PC-3 (cell line): ENCODE measurements around the gene TCP10L. TPM values are rescaled to one million over a fixed set of nuclear protein-coding genes. Genes with fewer than 3 reads are reported as not detected.

ENCODE experiments used
- ATAC-seq: fragments of 200-7000 bp; cut with Tn5 transposase; 2 replicates; pipeline ENCODE4 v1.9.1; 2020; ENCODE audit warnings: mild to moderate bottlenecking, moderate library complexity
- BruUV-seq: library from RNA; stranded (reverse); fragments of 400-500 nt; replicated peaks from 2 replicates; lab custom pipeline; 2021; lab: Mats Ljungman, UMichigan
- CTCF ChIA-PET: fragments of 300-600 bp; sonication (Branson Sonifier 250); formaldehyde crosslinking; loops from one replicate; lab custom pipeline; 2022; ENCODE audit warnings: antibody characterized with exemption; lab: Charles Lee
- POLR2A ChIA-PET: fragments of 300-600 bp; sonication (Branson Sonifier 250); formaldehyde crosslinking; loops from one replicate; lab custom pipeline; 2022; ENCODE audit warnings: antibody characterized with exemption; ENCODE audit not compliant: unreplicated experiment; lab: Charles Lee
- DNase-seq: peaks from one replicate; pipeline ENCODE4 v3.0.0-alpha.2; 2015
- H2AFZ ChIP-seq: fragments of 300-600 bp; sonication (generic); 2 replicates; pipeline ENCODE4 v1.6.0; 2016; ENCODE audit warnings: antibody characterized with exemption, low read length
- H3F3A ChIP-seq: fragments of 300-600 bp; sonication (generic); one replicate; pipeline ENCODE4 v1.6.0; 2017; ENCODE audit warnings: antibody characterized with exemption, low read length, control low read depth, mild to moderate bottlenecking; ENCODE audit not compliant: unreplicated experiment
- H3K27ac ChIP-seq: fragments of 300-600 bp; sonication (generic); 2 replicates; pipeline ENCODE4 v1.5.1; 2016; ENCODE audit warnings: mild to moderate bottlenecking, low read length
- H3K27me3 ChIP-seq: fragments of 300-600 bp; sonication (generic); 2 replicates; pipeline ENCODE4 v1.6.1; 2016; ENCODE audit warnings: low read length, mixed read lengths
- H3K36me3 ChIP-seq: fragments of 300-600 bp; sonication (generic); 2 replicates; pipeline ENCODE4 v1.6.1; 2016; ENCODE audit warnings: low read depth, mixed run types, low read length, mixed read lengths
- H3K4me1 ChIP-seq: fragments of 300-600 bp; sonication (generic); 2 replicates; pipeline ENCODE4 v1.5.1; 2016; ENCODE audit warnings: low read length; ENCODE audit not compliant: insufficient read depth
- H3K4me2 ChIP-seq: fragments of 300-600 bp; sonication (generic); 2 replicates; pipeline ENCODE4 v1.6.0; 2016; ENCODE audit warnings: low read length
- H3K4me3 ChIP-seq: fragments of 300-600 bp; sonication (generic); 2 replicates; pipeline ENCODE4 v1.5.1; 2016; ENCODE audit warnings: mild to moderate bottlenecking, low read length, mixed read lengths
- H3K79me2 ChIP-seq: fragments of 300-600 bp; sonication (generic); 2 replicates; pipeline ENCODE4 v1.6.1; 2017; ENCODE audit warnings: low read length, mixed read lengths
- H3K9ac ChIP-seq: fragments of 300-600 bp; sonication (generic); 2 replicates; pipeline ENCODE4 v1.6.0; 2016; ENCODE audit warnings: mild to moderate bottlenecking, low read length
- H3K9me2 ChIP-seq: fragments of 300-600 bp; sonication (generic); replicated peaks from 2 replicates; pipeline ENCODE4 v1.6.1; 2016; ENCODE audit warnings: mixed run types, low read length, mixed read lengths
- H3K9me3 ChIP-seq: fragments of 300-600 bp; sonication (generic); 2 replicates; pipeline ENCODE4 v1.6.1; 2016; ENCODE audit warnings: low read length, mixed read lengths
- H4K20me1 ChIP-seq: fragments of 300-600 bp; sonication (generic); 2 replicates; pipeline ENCODE4 v1.6.1; 2016; ENCODE audit warnings: low read length, mixed read lengths
- CTCF ChIP-seq: fragments of 300-600 bp; sonication (generic); conservative IDR thresholded peaks from 2 replicates; pipeline ENCODE4 v1.5.1; 2017; ENCODE audit warnings: antibody characterized with exemption, low read depth, mild to moderate bottlenecking, low read length
- EZH2 ChIP-seq: fragments of 300-600 bp; sonication (generic); IDR thresholded peaks from one replicate; pipeline ENCODE4 v1.6.1; 2017; ENCODE audit warnings: antibody characterized with exemption, mild to moderate bottlenecking, low read length; ENCODE audit not compliant: unreplicated experiment
- EZH2phosphoT487 ChIP-seq: fragments of 300-600 bp; sonication (generic); IDR thresholded peaks from 2 replicates; pipeline ENCODE4 v1.6.1; 2018; ENCODE audit warnings: mild to moderate bottlenecking, antibody characterized with exemption, low read length, borderline replicate concordance
- intact Hi-C: fragments of 100-400 bp; cut with micrococcal nuclease; formaldehyde crosslinking; loops from 2 replicates; pipeline ENCODE4 v1.9.0; 2023
- total RNA-seq: library from RNA; depleted of rRNA; stranded (reverse); fragments of >200 nt; gene quantifications from 2 replicates; pipeline ENCODE4 v1.2.3, GENCODE V29; 2014

The TCP10L gene
- total RNA-seq, 1 experiment from 2014 or later = 2.1 TPM

GRCh38 chr21:32593690-32594089 lies 8.4 kb upstream of the TCP10L start:
- no peak for ATAC-seq
- peaks cover 12% of the 10 kb centered on the region for H3K4me1 ChIP-seq
- no peaks in the 10 kb centered on the region for H4K20me1 ChIP-seq
- DNase-seq = no peak
- no peak overlapping the region for H2AFZ ChIP-seq
- CTCF ChIA-PET = interaction anchor here (0.6 kb wide), 1 partner anchor 25 kb away, joined by 8 read pairs; no protein-coding TSS in a partner anchor
- H3K36me3 ChIP-seq = no peaks in the 10 kb centered on the region
- POLR2A ChIA-PET = no interaction called here
- H3K4me2 ChIP-seq = no peak overlapping the region
- no peak overlapping the region for H3K27ac ChIP-seq
- no peaks in the 10 kb centered on the region for H3K9me3 ChIP-seq
- no peak overlapping the region for H3K4me3 ChIP-seq
- no peaks in the 10 kb centered on the region for H3K27me3 ChIP-seq
- no peak overlapping the region for H3K9ac ChIP-seq
- no TSS peak for BruUV-seq
- intact Hi-C loops = no loop called here
- H3K79me2 ChIP-seq = no peaks in the 10 kb centered on the region
- TF ChIP-seq CTCF (no peak), EZH2phosphoT487 (no peak), EZH2 (no peak)
- no peaks in the 10 kb centered on the region for H3F3A ChIP-seq
- H3K9me2 ChIP-seq = no peaks in the 10 kb centered on the region

GRCh38 chr21:32592929-32593502 lies 7.7 kb upstream of the TCP10L start:
- BruUV-seq = no TSS peak
- Histone ChIP-seq H3K79me2 (no peaks in the 10 kb centered on the region), H3K9me3 (no peaks in the 10 kb centered on the region), H3K4me3 (no peak overlapping the region), H3K27ac (no peak overlapping the region), H3F3A (no peaks in the 10 kb centered on the region), H3K9ac (no peak overlapping the region), H2AFZ (no peak overlapping the region), H3K27me3 (no peaks in the 10 kb centered on the region), H3K4me1 (peaks cover 12% of the 10 kb centered on the region), H3K4me2 (no peak overlapping the region), H4K20me1 (no peaks in the 10 kb centered on the region), H3K36me3 (no peaks in the 10 kb centered on the region), H3K9me2 (no peaks in the 10 kb centered on the region)
- intact Hi-C loops = no loop called here
- CTCF ChIA-PET = no interaction called here
- POLR2A ChIA-PET = no interaction called here
- TF ChIP-seq EZH2phosphoT487 (no peak), CTCF (no peak), EZH2 (no peak)
- no peak for DNase-seq
- no peak for ATAC-seq

- no peak overlapping the region for H3K9ac ChIP-seq
- no peaks in the 10 kb centered on the region for H3F3A ChIP-seq
- POLR2A ChIA-PET = no interaction called here
- no peaks in the 10 kb centered on the region for H3K36me3 ChIP-seq
- H3K4me2 ChIP-seq = no peak overlapping the region
- no peak overlapping the region for H3K27ac ChIP-seq
- TF ChIP-seq EZH2phosphoT487 = no peak
- no peak for TF ChIP-seq EZH2
- TF ChIP-seq CTCF = no peak
- ATAC-seq (no peak), DNase-seq (no peak)
- no peaks in the 10 kb centered on the region for H3K9me2 ChIP-seq
- intact Hi-C loops = no loop called here
- no peaks in the 10 kb centered on the region for H3K27me3 ChIP-seq
- no peaks in the 10 kb centered on the region for H3K9me3 ChIP-seq
- no peaks in the 10 kb centered on the region for H3K79me2 ChIP-seq
- no TSS peak for BruUV-seq
- CTCF ChIA-PET = no interaction called here
- H2AFZ ChIP-seq = no peak overlapping the region
- no peaks in the 10 kb centered on the region for H4K20me1 ChIP-seq
- no peak overlapping the region for H3K4me3 ChIP-seq
- H3K4me1 ChIP-seq = no peaks in the 10 kb centered on the region
Observed at GRCh38 chr21:32590130-32590529, 4.8 kb upstream of the TCP10L start.
